Type B pancreatic cell (in vitro differentiated cells): ENCODE data around the gene OGDH. TPM values are rescaled to one million over a fixed set of nuclear protein-coding genes. Genes with fewer than 3 reads are reported as not detected.
"Not testable (repeated sequence)": the region's sequence is repeated elsewhere in the genome, so short reads cannot be mapped to it uniquely, and the experiment has no call there.

Experiments
- DNase-seq: peaks from one replicate; pipeline ENCODE4 v3.0.0; 2021; ENCODE audit warnings: mixed read lengths; ENCODE audit not compliant: unreplicated experiment; ENCODE audit errors: extremely low spot score
- H3K27ac Mint-ChIP-seq: 2 replicates; pipeline ENCODE4 v1.8.0; 2021; ENCODE audit warnings: mild to moderate bottlenecking, mixed read lengths
- H3K27me3 Mint-ChIP-seq: 2 replicates; pipeline ENCODE4 v1.8.0; 2021; ENCODE audit warnings: mixed read lengths
- H3K36me3 Mint-ChIP-seq: 2 replicates; pipeline ENCODE4 v1.8.0; 2021; ENCODE audit warnings: mixed read lengths
- H3K4me1 Mint-ChIP-seq: one replicate; pipeline ENCODE4 v1.8.0; 2021; ENCODE audit warnings: mixed read lengths; ENCODE audit not compliant: unreplicated experiment
- H3K4me3 Mint-ChIP-seq: 2 replicates; pipeline ENCODE4 v1.8.0; 2021; ENCODE audit warnings: mild to moderate bottlenecking, mixed read lengths
- H3K9me3 Mint-ChIP-seq: 2 replicates; pipeline ENCODE4 v1.8.0; 2021; ENCODE audit warnings: mixed read lengths
- total RNA-seq: library from RNA; stranded (reverse); gene quantifications from 2 replicates; pipeline ENCODE4 v1.2.1, GENCODE V29; 2021; ENCODE audit warnings: low replicate concordance
- TF ChIP-seq, protein P1 (sequence below): fragments of 200-600 bp; sonication (generic); conservative IDR thresholded peaks from 2 replicates; pipeline ENCODE4 v1.5.0; 2021; ENCODE audit warnings: antibody characterized with exemption, mild to moderate bottlenecking

The OGDH gene
- total RNA-seq, 1 donor from 2014 or later, result 92.8 TPM

DNA sequence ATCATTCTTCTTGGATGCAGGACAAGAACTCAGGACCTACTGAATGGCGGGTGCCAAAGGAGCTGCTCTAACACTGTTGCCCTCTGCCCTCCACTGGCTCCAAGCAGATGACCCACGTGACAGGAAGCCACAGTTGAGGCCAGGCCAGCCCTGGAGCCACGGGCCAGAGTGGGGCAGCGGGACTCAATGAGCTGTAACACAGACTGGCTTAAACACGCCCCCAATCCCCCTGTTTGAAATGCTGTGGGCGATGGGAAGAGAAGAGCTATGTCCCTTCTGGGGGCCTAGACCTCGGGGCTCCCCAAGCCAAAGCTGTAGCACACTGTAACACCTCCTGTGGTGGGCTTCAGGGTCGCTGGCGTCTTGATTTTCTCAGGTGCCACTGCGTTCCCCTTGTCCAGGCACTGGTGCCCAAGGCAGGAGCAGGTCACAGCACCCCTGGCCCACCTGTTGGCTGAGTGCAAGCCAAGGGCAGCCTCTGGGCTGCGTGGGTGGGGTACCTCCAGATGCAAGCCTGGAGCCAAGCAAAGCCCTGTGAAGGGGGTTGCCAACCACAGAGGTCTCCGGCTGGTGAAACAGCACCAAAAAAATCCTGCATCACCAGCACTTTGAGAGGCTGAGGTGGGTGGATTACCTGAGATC lies 123.6 kb downstream of the OGDH start:
- H3K27ac Mint-ChIP-seq, result no peak overlapping the region
- no peak for DNase-seq
- no peaks in the 10 kb centered on the region for H3K4me1 Mint-ChIP-seq
- H3K9me3 Mint-ChIP-seq, result no peaks in the 10 kb centered on the region
- no peak overlapping the region for H3K4me3 Mint-ChIP-seq
- no peaks in the 10 kb centered on the region for H3K36me3 Mint-ChIP-seq
- TF ChIP-seq, protein P1, sequence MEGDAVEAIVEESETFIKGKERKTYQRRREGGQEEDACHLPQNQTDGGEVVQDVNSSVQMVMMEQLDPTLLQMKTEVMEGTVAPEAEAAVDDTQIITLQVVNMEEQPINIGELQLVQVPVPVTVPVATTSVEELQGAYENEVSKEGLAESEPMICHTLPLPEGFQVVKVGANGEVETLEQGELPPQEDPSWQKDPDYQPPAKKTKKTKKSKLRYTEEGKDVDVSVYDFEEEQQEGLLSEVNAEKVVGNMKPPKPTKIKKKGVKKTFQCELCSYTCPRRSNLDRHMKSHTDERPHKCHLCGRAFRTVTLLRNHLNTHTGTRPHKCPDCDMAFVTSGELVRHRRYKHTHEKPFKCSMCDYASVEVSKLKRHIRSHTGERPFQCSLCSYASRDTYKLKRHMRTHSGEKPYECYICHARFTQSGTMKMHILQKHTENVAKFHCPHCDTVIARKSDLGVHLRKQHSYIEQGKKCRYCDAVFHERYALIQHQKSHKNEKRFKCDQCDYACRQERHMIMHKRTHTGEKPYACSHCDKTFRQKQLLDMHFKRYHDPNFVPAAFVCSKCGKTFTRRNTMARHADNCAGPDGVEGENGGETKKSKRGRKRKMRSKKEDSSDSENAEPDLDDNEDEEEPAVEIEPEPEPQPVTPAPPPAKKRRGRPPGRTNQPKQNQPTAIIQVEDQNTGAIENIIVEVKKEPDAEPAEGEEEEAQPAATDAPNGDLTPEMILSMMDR, result no peak
- H3K27me3 Mint-ChIP-seq, result no peaks in the 10 kb centered on the region

DNA sequence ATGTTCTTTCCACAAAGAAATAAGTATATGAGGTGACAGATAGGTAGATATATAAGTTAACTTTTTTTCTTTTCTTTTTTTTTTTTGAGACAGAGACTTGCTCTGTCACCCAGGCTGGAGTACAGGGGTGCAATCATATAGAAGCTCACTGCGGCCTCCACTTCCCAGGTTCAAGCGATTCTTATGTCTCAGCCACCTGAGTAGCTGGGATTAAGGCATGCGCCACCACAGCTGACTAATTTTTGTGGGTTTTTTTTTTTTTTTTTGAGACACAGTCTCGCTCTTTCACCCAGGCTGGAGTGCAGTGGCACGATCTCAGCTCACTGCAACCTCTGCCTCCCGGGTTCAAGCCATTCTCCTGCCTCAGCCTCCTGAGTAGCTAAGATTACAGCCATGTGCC lies 126.5 kb downstream of the OGDH start:
- H3K4me3 Mint-ChIP-seq, H3K27ac Mint-ChIP-seq: not testable (repeated sequence)

DNA sequence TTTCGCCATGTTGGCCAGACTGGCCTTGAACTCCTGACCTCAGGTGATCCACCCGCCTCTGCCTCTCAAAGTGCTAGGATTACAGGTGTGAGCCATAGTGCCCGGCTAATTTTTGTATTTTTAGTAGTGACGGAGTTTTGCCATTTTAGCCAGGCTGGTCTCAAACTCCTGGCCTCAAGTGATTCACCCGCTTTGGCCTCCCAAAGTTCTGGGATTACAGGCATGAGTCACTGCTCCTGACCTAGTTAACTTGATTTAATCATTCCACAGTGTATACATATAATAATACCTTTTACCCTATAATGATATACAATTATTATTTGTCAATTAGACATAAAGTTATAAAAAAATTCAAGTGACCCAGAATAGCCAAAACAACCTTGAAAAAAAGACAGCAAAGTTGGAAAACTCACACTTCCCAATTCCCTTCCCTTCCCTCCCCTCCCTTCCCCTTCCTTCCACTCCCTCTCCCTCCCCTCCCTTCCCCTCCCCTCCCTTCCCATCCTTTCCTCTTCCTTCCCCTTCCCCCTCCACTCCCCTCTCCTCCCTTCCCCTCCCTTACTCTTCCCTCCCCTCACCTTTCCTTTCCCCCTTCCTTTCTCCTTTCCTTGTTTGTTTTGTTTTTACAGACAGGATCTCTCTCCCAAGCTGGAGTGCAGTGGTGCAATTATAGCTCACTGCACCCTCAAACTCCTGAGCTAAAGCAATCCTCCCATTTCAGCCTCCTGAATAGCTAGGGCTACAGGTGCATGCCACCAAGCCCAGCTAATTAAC lies 127.5 kb downstream of the OGDH start:
- no peak for DNase-seq
- H3K9me3 Mint-ChIP-seq, result no peaks in the 10 kb centered on the region
- no peaks in the 10 kb centered on the region for H3K27me3 Mint-ChIP-seq
- no peaks in the 10 kb centered on the region for H3K4me1 Mint-ChIP-seq
- TF ChIP-seq, protein P1, result no peak
- H3K27ac Mint-ChIP-seq, result no peak overlapping the region
- no peaks in the 10 kb centered on the region for H3K36me3 Mint-ChIP-seq
- H3K4me3 Mint-ChIP-seq, result no peak overlapping the region

More for the DNA sequence above, 126.5 kb downstream of the OGDH start:
- DNase-seq, H3K9me3 Mint-ChIP-seq, H3K27me3 Mint-ChIP-seq, H3K4me1 Mint-ChIP-seq, H3K36me3 Mint-ChIP-seq: not testable (repeated sequence)

DNA sequence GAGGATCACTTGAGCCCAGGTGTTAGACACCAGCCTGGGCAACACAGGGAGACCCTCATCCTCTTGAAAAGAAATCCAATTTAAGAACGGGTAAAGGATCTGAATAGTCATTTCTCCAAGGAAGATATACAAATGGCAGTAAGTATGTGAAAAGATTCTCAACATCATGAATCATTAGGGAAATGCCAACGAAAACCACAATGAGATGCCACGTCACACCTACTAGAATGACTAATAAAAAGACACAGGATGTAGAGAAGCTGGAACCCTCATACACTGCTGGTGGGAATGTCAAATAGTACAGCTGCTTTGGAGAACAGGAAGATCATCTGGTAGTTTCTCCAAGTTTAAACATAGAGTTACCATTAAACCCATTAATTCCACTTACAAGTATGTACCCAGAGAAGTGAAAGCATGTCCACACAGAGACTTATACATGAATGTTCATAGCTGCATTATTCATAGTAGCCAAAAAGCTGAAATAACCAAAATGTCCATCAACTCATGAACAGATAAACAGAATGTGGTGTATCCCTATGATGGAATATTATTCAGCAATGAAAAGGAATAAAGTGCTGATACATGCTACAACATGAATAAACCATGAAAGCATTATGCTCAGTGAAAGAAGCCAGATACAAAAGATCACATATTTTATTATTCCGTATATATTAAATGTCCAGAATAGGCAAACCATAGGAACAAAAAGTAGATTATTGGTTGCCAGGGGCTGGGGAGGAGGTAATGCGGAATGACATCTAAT lies 129.2 kb downstream of the OGDH start:
- Mint-ChIP-seq H3K27me3 (no peaks in the 10 kb centered on the region), H3K4me1 (no peaks in the 10 kb centered on the region), H3K9me3 (no peaks in the 10 kb centered on the region), H3K36me3 (no peaks in the 10 kb centered on the region), H3K4me3 (no peak overlapping the region), H3K27ac (no peak overlapping the region)
- no peak for DNase-seq
- TF ChIP-seq, protein P1, result no peak

DNA sequence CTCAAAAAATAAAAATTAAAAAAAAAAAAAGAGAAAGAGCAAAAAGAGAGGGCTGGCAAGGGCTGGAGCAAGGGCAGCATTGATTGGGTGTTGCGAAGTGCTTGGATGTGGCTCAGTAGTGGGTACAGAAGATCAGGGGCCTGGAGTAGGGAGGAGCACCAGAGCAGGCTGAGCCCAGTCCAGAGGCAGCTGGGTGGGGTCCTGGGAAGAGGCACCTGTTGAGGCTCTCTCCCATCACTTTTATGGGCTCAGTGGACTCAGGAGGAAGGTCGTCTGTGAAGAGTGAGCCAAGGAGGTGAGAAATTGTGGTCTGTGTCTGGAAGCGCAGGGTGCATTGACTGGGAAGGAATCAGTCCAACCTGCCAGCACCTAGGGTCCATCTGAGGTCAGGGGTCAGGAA lies 130.5 kb downstream of the OGDH start:
- Mint-ChIP-seq H3K27ac (no peak overlapping the region), H3K9me3 (no peaks in the 10 kb centered on the region), H3K4me3 (no peak overlapping the region), H3K36me3 (no peaks in the 10 kb centered on the region), H3K4me1 (no peaks in the 10 kb centered on the region), H3K27me3 (no peaks in the 10 kb centered on the region)
- no peak for DNase-seq
- TF ChIP-seq, protein P1, result no peak
